WTC11 (cell line): ENCODE data around the gene RBM42. TPM values are rescaled to one million over a fixed set of nuclear protein-coding genes. Genes with fewer than 3 reads are reported as not detected.

Experiments
- ATAC-seq: fragments of 200-7000 bp; cut with Tn5 transposase; 2 replicates; pipeline ENCODE4 v1.10.0; 2021; ENCODE audit warnings: mild to moderate bottlenecking, moderate library complexity
- CTCF ChIA-PET: fragments of 300-600 bp; sonication (Branson Sonifier 250); formaldehyde crosslinking; loops from one replicate; lab custom pipeline; 2021; ENCODE audit warnings: antibody characterized with exemption; lab: Charles Lee
- POLR2A ChIA-PET: fragments of 350-600 bp; sonication (Branson Sonifier 250); formaldehyde crosslinking; loops from one replicate; lab custom pipeline; 2021; ENCODE audit warnings: antibody characterized with exemption; lab: Charles Lee
- DNase-seq: peaks from one replicate; pipeline ENCODE4 v3.0.0; 2021; ENCODE audit warnings: low spot score
- H3K27ac Mint-ChIP-seq: 2 replicates; pipeline ENCODE4 v1.8.0; 2021; ENCODE audit warnings: mixed read lengths
- H3K27me3 Mint-ChIP-seq: 2 replicates; pipeline ENCODE4 v1.8.0; 2021; ENCODE audit warnings: low read depth, mild to moderate bottlenecking, moderate library complexity, mixed read lengths
- H3K36me3 Mint-ChIP-seq: 2 replicates; pipeline ENCODE4 v1.8.0; 2021; ENCODE audit warnings: mixed read lengths
- H3K4me1 Mint-ChIP-seq: 2 replicates; pipeline ENCODE4 v1.8.0; 2022; ENCODE audit warnings: mixed read lengths
- H3K4me3 Mint-ChIP-seq: 2 replicates; pipeline ENCODE4 v1.8.0; 2021; ENCODE audit warnings: mild to moderate bottlenecking, moderate library complexity, mixed read lengths
- H3K9me3 Mint-ChIP-seq: 2 replicates; pipeline ENCODE4 v1.8.0; 2021; ENCODE audit warnings: mixed read lengths
- FOXJ3 ChIP-seq: sonication (generic); formaldehyde crosslinking; IDR thresholded peaks from 2 replicates; pipeline ENCODE4 v1.9.0; 2021; ENCODE audit warnings: missing genetic modification reagents, mild to moderate bottlenecking, borderline replicate concordance
- GABPB1 ChIP-seq: sonication (generic); formaldehyde crosslinking; IDR thresholded peaks from 2 replicates; pipeline ENCODE4 v1.8.1; 2023; ENCODE audit warnings: mild to moderate bottlenecking, missing genetic modification reagents
- NFYB ChIP-seq: sonication (generic); formaldehyde crosslinking; conservative IDR thresholded peaks from 2 replicates; pipeline ENCODE4 v1.8.0; 2022; ENCODE audit warnings: low read depth, missing genetic modification reagents
- NR1H2 ChIP-seq: sonication (generic); formaldehyde crosslinking; IDR thresholded peaks from 2 replicates; pipeline ENCODE4 v1.9.0; 2021; ENCODE audit warnings: mild to moderate bottlenecking, moderate library complexity, missing genetic modification reagents
- NR2C2 ChIP-seq: sonication (generic); formaldehyde crosslinking; IDR thresholded peaks from 2 replicates; pipeline ENCODE4 v1.8.0; 2022; ENCODE audit warnings: mild to moderate bottlenecking, missing genetic modification reagents
- SMAD4 ChIP-seq: sonication (generic); formaldehyde crosslinking; IDR thresholded peaks from 2 replicates; pipeline ENCODE4 v1.8.0; 2022; ENCODE audit warnings: mild to moderate bottlenecking, missing genetic modification reagents
- SP1 ChIP-seq: sonication (generic); formaldehyde crosslinking; conservative IDR thresholded peaks from 2 replicates; pipeline ENCODE4 v1.8.1; 2022; ENCODE audit warnings: missing genetic modification reagents
- TEAD1 ChIP-seq: sonication (generic); formaldehyde crosslinking; IDR thresholded peaks from 2 replicates; pipeline ENCODE4 v1.8.0; 2022; ENCODE audit warnings: mild to moderate bottlenecking, missing genetic modification reagents
- ZNF121 ChIP-seq: sonication (generic); formaldehyde crosslinking; IDR thresholded peaks from 2 replicates; pipeline ENCODE4 v1.8.0; 2023; ENCODE audit warnings: missing genetic modification reagents
- ZNF138 ChIP-seq: sonication (generic); formaldehyde crosslinking; conservative IDR thresholded peaks from 2 replicates; pipeline ENCODE4 v1.8.1; 2022; ENCODE audit warnings: mild to moderate bottlenecking, moderate library complexity, missing genetic modification reagents
- ZNF232 ChIP-seq: sonication (generic); formaldehyde crosslinking; IDR thresholded peaks from 2 replicates; pipeline ENCODE4 v1.8.0; 2022; ENCODE audit warnings: mild to moderate bottlenecking, missing genetic modification reagents
- total RNA-seq: library from RNA; stranded (reverse); gene quantifications from 3 replicates; pipeline ENCODE4 v1.2.3, GENCODE V29; 2021
- TF ChIP-seq, protein P1 (sequence below): sonication (generic); formaldehyde crosslinking; IDR thresholded peaks from 2 replicates; pipeline ENCODE4 v1.8.1; 2023; ENCODE audit warnings: mild to moderate bottlenecking, moderate library complexity, missing genetic modification reagents
- TF ChIP-seq, protein P2 (sequence below): sonication (generic); formaldehyde crosslinking; IDR thresholded peaks from 2 replicates; pipeline ENCODE4 v1.8.1; 2022; ENCODE audit warnings: low read depth, mild to moderate bottlenecking, moderate library complexity, missing genetic modification reagents, borderline replicate concordance
- TF ChIP-seq, protein P3 (sequence below): sonication (generic); formaldehyde crosslinking; IDR thresholded peaks from 2 replicates; pipeline ENCODE4 v1.8.1; 2023; ENCODE audit warnings: mild to moderate bottlenecking, missing genetic modification reagents
- TF ChIP-seq, protein P4 (sequence below): sonication (generic); formaldehyde crosslinking; IDR thresholded peaks from 2 replicates; pipeline ENCODE4 v1.8.0; 2022; ENCODE audit warnings: mild to moderate bottlenecking, missing genetic modification reagents
- TF ChIP-seq, protein P5 (sequence below): sonication (generic); formaldehyde crosslinking; IDR thresholded peaks from 2 replicates; pipeline ENCODE4 v1.8.0; 2023; ENCODE audit warnings: missing genetic modification reagents, mild to moderate bottlenecking, borderline replicate concordance
- TF ChIP-seq, protein P6 (sequence below): sonication (generic); formaldehyde crosslinking; IDR thresholded peaks from 2 replicates; pipeline ENCODE4 v1.8.1; 2022; ENCODE audit warnings: low read depth, missing genetic modification reagents, borderline replicate concordance
- TF ChIP-seq, protein P7 (sequence below): sonication (generic); formaldehyde crosslinking; conservative IDR thresholded peaks from 2 replicates; pipeline ENCODE4 v1.8.1; 2023; ENCODE audit warnings: mild to moderate bottlenecking, low read depth, missing genetic modification reagents, moderate library complexity
- TF ChIP-seq, protein P8 (sequence below): fragments of 250-450 bp; sonication (Bioruptor Pico); conservative IDR thresholded peaks from 2 replicates; pipeline ENCODE4 v1.9.0; 2021; ENCODE audit warnings: mild to moderate bottlenecking

RBM42 gene
- total RNA-seq, 1 experiment from 2014 or later: 94.9 TPM

DNA sequence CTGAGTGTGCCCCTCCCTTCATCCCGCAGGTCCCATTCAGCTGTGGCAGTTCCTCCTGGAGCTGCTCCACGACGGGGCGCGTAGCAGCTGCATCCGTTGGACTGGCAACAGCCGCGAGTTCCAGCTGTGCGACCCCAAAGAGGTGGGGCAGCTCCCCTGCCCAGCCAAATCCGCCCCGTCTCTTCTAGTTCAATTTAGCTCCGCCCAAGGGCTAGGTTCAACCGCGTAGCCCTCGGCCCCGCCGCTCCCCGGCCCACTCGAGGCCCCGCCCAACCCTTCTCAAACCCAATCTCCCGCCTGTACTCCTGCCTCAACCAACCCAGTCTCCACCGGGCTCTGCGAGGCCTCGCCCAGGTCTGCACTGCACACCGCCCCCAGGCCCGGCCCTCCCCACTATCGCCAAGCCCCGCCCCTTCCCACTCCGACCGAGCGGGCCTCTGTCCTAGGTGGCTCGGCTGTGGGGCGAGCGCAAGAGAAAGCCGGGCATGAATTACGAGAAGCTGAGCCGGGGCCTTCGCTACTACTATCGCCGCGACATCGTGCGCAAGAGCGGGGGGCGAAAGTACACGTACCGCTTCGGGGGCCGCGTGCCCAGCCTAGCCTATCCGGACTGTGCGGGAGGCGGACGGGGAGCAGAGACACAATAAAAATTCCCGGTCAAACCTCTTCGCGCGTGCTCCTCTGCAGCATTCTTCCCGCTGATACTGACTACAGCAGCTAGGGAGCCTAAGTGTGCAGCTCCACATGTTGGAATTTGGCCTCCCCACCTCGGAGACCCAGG lies 15.6 kb downstream of the RBM42 start:
- ChIA-PET POLR2A (interaction anchor here (0.6 to 3.3 kb wide), 6 partner anchors 29 to 135 kb away, joined by 3 to 14 read pairs (median 4); partner anchors contain the start of genes PSENEN and U2AF1L4), CTCF (interaction anchor here (0.6 to 3.1 kb wide), 16 partner anchors 14 to 1217 kb away, joined by 3 to 19 read pairs (median 4); partner anchors contain the start of gene ATP4A)
- DNase-seq (peak; percentile 98), ATAC-seq (peak; percentile 83)
- H3K9me3 Mint-ChIP-seq: no peaks in the 10 kb centered on the region
- peaks cover 17% of the 10 kb centered on the region for H3K27me3 Mint-ChIP-seq
- H3K27ac Mint-ChIP-seq: peak overlapping the region; percentile 93
- no peaks in the 10 kb centered on the region for H3K36me3 Mint-ChIP-seq
- peaks cover 29% of the 10 kb centered on the region for H3K4me1 Mint-ChIP-seq
- H3K4me3 Mint-ChIP-seq: peak overlapping the region; percentile 84
- TF ChIP-seq ZNF121 (CRISPR knock-in tag) (no peak), NR1H2 (no peak), GABPB1 (no peak), NR2C2 (CRISPR knock-in tag) (no peak), FOXJ3 (CRISPR knock-in tag) (no peak), ZNF232 (CRISPR knock-in tag) (0 out of 2 replicates have a peak, but pooled peaks have one; percentile 57), TEAD1 (no peak), ZNF138 (no peak), NFYB (CRISPR knock-in tag) (no peak), SMAD4 (no peak), SP1 (CRISPR knock-in tag) (peak; percentile 84)
- TF ChIP-seq, protein P1, sequence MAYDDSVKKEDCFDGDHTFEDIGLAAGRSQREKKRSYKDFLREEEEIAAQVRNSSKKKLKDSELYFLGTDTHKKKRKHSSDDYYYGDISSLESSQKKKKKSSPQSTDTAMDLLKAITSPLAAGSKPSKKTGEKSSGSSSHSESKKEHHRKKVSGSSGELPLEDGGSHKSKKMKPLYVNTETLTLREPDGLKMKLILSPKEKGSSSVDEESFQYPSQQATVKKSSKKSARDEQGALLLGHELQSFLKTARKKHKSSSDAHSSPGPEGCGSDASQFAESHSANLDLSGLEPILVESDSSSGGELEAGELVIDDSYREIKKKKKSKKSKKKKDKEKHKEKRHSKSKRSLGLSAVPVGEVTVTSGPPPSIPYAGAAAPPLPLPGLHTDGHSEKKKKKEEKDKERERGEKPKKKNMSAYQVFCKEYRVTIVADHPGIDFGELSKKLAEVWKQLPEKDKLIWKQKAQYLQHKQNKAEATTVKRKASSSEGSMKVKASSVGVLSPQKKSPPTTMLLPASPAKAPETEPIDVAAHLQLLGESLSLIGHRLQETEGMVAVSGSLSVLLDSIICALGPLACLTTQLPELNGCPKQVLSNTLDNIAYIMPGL (CRISPR knock-in tag): no peak
- TF ChIP-seq, protein P2, sequence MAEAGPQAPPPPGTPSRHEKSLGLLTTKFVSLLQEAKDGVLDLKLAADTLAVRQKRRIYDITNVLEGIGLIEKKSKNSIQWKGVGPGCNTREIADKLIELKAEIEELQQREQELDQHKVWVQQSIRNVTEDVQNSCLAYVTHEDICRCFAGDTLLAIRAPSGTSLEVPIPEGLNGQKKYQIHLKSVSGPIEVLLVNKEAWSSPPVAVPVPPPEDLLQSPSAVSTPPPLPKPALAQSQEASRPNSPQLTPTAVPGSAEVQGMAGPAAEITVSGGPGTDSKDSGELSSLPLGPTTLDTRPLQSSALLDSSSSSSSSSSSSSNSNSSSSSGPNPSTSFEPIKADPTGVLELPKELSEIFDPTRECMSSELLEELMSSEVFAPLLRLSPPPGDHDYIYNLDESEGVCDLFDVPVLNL (CRISPR knock-in tag): no peak
- TF ChIP-seq, protein P3, sequence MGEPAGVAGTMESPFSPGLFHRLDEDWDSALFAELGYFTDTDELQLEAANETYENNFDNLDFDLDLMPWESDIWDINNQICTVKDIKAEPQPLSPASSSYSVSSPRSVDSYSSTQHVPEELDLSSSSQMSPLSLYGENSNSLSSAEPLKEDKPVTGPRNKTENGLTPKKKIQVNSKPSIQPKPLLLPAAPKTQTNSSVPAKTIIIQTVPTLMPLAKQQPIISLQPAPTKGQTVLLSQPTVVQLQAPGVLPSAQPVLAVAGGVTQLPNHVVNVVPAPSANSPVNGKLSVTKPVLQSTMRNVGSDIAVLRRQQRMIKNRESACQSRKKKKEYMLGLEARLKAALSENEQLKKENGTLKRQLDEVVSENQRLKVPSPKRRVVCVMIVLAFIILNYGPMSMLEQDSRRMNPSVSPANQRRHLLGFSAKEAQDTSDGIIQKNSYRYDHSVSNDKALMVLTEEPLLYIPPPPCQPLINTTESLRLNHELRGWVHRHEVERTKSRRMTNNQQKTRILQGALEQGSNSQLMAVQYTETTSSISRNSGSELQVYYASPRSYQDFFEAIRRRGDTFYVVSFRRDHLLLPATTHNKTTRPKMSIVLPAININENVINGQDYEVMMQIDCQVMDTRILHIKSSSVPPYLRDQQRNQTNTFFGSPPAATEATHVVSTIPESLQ: no peak
- TF ChIP-seq, protein P4, sequence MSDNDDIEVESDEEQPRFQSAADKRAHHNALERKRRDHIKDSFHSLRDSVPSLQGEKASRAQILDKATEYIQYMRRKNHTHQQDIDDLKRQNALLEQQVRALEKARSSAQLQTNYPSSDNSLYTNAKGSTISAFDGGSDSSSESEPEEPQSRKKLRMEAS: peak; percentile 37; the same call in 1 of the 2 replicates
- TF ChIP-seq, protein P5, sequence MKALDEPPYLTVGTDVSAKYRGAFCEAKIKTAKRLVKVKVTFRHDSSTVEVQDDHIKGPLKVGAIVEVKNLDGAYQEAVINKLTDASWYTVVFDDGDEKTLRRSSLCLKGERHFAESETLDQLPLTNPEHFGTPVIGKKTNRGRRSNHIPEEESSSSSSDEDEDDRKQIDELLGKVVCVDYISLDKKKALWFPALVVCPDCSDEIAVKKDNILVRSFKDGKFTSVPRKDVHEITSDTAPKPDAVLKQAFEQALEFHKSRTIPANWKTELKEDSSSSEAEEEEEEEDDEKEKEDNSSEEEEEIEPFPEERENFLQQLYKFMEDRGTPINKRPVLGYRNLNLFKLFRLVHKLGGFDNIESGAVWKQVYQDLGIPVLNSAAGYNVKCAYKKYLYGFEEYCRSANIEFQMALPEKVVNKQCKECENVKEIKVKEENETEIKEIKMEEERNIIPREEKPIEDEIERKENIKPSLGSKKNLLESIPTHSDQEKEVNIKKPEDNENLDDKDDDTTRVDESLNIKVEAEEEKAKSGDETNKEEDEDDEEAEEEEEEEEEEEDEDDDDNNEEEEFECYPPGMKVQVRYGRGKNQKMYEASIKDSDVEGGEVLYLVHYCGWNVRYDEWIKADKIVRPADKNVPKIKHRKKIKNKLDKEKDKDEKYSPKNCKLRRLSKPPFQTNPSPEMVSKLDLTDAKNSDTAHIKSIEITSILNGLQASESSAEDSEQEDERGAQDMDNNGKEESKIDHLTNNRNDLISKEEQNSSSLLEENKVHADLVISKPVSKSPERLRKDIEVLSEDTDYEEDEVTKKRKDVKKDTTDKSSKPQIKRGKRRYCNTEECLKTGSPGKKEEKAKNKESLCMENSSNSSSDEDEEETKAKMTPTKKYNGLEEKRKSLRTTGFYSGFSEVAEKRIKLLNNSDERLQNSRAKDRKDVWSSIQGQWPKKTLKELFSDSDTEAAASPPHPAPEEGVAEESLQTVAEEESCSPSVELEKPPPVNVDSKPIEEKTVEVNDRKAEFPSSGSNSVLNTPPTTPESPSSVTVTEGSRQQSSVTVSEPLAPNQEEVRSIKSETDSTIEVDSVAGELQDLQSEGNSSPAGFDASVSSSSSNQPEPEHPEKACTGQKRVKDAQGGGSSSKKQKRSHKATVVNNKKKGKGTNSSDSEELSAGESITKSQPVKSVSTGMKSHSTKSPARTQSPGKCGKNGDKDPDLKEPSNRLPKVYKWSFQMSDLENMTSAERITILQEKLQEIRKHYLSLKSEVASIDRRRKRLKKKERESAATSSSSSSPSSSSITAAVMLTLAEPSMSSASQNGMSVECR (CRISPR knock-in tag): peak; percentile 40; the same call in 1 of the 2 replicates
- TF ChIP-seq, protein P6, sequence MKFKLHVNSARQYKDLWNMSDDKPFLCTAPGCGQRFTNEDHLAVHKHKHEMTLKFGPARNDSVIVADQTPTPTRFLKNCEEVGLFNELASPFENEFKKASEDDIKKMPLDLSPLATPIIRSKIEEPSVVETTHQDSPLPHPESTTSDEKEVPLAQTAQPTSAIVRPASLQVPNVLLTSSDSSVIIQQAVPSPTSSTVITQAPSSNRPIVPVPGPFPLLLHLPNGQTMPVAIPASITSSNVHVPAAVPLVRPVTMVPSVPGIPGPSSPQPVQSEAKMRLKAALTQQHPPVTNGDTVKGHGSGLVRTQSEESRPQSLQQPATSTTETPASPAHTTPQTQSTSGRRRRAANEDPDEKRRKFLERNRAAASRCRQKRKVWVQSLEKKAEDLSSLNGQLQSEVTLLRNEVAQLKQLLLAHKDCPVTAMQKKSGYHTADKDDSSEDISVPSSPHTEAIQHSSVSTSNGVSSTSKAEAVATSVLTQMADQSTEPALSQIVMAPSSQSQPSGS (CRISPR knock-in tag): no peak
- TF ChIP-seq, protein P7, sequence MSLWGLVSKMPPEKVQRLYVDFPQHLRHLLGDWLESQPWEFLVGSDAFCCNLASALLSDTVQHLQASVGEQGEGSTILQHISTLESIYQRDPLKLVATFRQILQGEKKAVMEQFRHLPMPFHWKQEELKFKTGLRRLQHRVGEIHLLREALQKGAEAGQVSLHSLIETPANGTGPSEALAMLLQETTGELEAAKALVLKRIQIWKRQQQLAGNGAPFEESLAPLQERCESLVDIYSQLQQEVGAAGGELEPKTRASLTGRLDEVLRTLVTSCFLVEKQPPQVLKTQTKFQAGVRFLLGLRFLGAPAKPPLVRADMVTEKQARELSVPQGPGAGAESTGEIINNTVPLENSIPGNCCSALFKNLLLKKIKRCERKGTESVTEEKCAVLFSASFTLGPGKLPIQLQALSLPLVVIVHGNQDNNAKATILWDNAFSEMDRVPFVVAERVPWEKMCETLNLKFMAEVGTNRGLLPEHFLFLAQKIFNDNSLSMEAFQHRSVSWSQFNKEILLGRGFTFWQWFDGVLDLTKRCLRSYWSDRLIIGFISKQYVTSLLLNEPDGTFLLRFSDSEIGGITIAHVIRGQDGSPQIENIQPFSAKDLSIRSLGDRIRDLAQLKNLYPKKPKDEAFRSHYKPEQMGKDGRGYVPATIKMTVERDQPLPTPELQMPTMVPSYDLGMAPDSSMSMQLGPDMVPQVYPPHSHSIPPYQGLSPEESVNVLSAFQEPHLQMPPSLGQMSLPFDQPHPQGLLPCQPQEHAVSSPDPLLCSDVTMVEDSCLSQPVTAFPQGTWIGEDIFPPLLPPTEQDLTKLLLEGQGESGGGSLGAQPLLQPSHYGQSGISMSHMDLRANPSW (CRISPR knock-in tag): no peak
- TF ChIP-seq, protein P8, sequence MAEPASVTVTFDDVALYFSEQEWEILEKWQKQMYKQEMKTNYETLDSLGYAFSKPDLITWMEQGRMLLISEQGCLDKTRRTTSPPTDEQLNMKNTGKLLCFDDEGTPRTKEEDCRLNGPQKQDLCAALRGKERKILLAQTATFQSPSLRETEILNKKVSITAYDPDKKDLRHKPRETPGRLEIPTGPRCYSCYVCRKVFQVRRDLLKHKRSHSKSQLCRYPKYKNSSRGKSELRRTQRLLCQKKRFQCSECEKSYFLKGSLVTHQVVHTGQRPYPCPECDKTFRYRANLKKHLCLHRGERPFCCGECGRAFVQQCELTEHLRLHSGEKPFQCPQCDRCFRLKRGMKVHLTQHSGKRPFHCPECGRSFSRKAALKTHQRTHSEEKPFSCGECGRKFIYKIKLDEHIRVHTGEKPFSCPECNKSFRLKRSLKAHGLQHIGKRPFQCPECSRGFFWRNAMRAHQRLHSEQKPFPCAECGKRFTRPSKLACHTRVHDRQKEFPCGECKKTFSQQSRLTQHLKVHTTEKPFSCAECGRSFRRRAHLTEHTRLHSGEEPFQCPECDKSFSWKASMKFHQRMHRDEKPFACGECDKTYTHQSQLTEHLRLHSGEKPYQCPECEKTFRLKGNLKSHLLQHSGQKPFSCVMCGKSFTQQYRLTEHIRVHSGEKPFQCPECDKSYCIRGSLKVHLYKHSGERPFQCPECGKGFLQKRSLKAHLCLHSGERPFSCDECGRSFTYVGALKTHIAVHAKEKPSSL (CRISPR knock-in tag): no peak
